Left renal pelvis (tissue), 4 donors: ENCODE results near the gene GPX6. TPM values are rescaled to one million over a fixed set of nuclear protein-coding genes. Genes with fewer than 3 reads are reported as not detected.
"Not testable (repeated sequence)": the region's sequence is repeated elsewhere in the genome, so short reads cannot be mapped to it uniquely, and the experiment has no call there.

Experiments
- DNase-seq, 4 donors: peaks; one replicate each; pipeline ENCODE4 v3.0.0-alpha.2; 2013; ENCODE audit warnings: low read depth in 4 of 4, low spot score in 3 of 4
- polyA plus RNA-seq, 4 donors: library from polyadenylated mRNA; unstranded; fragments of 120-200 nt; gene quantifications; one replicate each; pipeline ENCODE4 v1.2.1, GENCODE V29; 2013; ENCODE audit not compliant: insufficient read length in 4 of 4

GPX6 gene
- polyA plus RNA-seq, 4 donors = not detected

DNA sequence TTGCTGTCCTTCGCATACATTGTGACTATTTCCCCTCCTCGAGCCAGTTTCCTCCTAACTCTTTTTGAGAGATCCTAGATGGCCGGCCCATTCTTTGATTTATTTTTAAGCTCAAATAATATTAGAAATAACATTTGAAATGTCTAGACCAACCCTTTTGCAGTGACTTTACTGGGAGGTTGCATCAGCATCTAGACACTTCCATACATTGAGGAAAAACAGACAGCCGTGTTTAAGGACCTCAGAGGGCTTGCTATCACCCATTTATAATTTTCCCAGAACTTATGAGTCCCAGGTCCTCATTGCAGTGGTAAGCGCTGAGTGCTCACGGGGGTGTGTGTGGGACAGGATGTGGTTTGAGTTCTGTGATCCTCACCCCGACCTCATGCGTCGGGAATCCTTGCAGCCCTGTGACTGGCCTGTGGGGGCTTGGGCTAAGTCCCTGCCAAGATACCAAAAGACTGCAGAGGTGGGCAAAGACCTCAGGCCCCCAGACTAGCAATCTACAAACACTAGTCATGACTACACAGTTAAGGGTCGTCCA lies 10.0 kb upstream of the GPX6 start, which contains the start of gene GPX5:
GPX5 (plus strand) TSS at position 386 of the 544 bp plus-strand sequence; CDS start at position 519, 133 bp downstream.
- DNase-seq = no peak

GRCh38 chr6:28523241-28523622 lies 7.6 kb upstream of the GPX6 start:
- DNase-seq = no peak

GRCh38 chr6:28522594-28523240 lies 7.1 kb upstream of the GPX6 start:
- no peak for DNase-seq

- DNase-seq = no peak
These were observed 2.4 kb upstream of the GPX6 start for GRCh38 chr6:28517964-28518363.

DNA sequence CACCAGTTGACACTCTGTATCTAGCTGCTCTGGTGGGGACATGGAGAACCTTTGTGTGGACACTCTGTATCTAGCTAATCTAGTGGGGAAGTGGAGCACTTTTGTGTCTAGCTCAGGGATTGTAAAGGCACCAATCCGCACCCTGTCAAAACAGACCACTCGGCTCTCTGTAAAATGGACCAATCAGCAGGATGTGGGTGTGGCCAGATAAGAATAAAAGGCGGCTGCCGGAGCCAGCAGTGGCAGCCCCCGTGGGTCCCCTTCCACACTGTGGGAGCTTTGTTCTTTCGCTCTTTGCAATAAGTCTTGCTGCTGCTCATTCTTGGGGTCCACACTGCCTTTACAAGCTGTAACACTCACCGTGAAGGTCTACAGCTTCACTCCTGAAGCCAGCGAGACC lies 3.2 kb downstream of the GPX6 start:
- not testable (repeated sequence) for DNase-seq

DNA sequence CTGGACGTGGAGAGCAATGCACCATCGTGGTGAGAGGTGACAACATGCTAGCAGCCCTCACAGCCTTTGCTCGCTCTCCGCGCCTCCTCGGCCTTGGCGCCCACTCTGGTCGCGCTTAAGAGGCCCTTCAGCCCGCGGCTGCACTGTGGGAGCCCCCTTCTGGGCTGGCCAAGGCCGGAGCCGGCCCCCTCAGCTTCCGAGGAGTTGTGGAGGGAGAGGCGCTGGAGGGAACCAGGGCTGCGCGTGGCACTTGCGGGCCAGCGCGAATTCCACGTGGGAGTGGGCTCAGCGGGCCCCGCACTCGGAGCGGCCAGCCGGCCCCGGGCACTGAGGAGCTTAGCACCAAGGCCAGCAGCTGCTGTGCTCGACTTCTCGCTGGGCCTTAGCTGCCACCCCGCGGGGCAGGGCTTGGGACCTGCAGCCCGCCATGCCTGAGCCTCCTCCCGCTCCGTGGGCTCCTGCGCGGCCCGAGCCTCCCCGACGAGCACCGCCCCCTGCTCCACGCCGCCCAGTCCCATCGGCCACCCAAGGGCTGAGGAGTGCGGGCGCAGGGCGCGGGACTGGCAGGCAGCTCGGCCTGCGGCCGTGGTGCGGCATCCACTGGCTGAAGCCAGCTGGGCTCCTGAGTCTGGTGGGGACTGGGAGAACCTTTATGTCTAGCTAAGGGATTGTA lies 3.8 kb downstream of the GPX6 start:
- DNase-seq = no peak

- no peak for DNase-seq
These were observed 8.7 kb downstream of the GPX6 start for GRCh38 chr6:28506807-28507475.

DNA sequence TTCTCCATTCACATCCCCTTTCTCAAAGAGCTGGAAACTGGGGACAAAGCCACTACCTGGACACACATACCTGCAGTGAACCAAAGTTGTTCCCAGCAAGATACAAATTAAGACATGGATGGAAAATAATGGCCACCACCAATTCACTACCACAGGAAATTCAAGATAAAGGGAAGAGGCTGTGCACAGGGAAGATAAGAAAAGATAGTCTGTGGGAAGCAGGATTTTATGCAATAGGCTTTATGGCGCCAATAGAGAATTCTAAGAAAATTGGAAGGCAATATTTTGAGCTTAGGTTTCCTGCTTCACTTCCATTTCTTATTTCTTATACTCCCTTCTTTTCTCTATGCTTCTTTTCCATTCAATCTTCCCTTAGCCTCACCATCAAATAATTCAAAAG lies 9.9 kb downstream of the GPX6 start:
- no peak for DNase-seq

DNA sequence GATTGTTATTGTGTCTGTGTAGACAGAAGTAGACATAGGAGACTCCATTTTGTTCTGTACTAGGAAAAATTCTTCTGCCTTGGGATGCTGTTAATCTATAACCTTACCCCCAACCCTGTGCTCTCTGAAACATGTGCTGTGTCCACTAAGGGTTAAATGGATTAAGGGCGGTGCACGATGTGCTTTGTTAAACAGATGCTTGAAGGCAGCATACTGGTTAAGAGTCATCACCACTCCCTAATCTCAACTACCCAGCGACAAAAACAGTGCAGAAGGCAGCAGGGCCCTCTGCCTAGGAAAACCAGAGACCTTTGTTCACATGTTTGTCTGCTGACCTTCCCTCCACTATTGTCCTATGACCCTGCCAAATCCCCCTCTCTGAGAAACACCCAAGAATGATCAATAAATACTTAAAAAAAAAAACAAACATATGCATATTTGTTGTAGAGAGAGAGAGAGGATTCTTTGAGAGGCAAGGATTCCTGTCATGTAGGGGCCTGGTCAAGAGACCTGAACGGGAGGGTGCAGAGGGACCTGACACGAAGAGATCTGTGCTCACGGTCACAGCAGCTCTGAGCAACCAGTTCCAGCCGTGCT lies 12.8 kb downstream of the GPX6 start:
- not testable (repeated sequence) for DNase-seq

- not testable (repeated sequence) for DNase-seq
These were observed 13.5 kb downstream of the GPX6 start for GRCh38 chr6:28502136-28502535.

DNA sequence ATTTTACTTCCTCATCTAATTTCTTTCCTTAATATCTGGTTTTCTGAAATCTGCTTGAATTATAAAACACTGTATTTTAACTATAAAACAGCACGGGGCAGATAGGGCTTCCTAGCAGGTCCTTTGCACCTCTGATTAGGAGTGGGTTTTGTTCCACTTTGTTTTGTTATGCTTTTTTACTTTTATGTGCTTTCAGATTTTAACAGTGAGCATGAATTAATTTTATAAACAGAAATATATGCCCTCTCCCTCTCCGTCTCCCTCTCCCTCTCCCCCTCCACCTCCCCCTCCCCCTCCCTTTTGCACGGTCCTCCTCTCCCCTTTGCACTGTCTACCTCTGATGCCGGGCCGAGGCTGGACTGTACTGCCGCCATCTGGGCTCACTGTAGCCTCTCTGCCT lies 14.3 kb downstream of the GPX6 start:
- no peak for DNase-seq

- DNase-seq = no peak
These were observed 17.7 kb downstream of the GPX6 start for GRCh38 chr6:28497893-28498292.

DNA sequence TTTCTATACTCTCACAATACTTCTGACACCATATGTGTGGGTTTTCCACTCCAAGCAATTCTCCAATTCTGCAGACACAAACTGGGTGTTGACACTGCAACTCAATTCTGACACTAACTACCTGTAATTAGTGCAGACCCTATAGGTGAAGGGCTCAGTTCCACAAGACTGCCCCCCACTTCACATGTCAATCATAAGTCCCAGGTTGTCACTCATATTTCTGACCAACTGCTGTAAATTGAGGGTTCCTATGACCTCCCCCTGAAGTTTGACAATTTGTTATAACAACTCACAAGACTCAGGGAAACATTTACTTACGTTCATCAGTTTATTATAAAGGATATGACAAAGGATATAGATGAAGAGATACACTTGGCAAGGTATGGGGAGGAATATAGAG lies 18.3 kb downstream of the GPX6 start:
- DNase-seq = no peak

DNA sequence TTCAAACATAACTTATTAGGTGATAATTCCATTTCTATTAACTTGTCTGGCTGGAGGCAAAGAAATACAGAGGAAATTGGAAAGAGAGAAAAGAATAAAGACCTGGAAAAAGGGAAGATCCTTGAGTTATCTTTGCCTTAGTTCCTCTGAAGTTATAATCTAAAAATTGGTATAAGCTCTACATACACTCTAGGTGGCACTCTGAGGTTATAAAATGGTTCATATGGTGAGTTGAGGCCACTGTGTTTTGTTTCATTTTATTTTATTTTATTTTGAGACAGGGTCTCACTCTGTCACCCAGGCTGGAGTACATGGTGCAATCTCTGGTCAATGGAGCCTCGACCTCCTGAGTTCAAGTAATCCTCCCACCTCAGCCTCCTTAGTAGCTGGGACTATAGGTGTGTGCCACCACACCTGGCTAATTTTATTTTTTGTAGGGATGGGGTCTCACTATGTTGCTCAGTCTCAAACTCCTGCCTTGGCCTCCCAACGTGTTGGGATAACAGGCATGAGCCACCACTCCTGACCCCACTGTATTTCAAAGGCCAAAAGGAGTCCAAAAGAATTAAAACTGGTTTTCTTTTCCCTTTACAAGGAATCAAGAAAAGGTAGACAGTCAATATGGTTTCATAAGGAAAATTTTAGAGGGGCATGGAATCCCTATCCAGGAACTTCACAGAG lies 19.4 kb downstream of the GPX6 start:
- DNase-seq = no peak

DNA sequence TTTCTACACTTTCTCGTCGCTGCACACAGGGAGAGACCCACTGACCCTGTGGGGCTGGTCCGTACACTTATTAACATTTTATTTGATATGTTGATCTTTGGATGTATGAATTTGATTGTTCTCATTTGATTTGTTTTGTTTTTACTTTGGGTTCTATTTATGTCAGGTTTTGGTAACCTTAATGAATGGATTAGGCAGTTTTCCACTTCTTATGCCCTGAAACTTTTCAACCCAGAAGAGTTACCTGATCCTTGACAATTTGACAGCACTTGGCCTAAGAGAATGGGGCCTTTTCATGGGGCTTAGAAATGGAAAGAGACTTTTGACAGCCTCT lies 23.6 kb downstream of the GPX6 start:
- DNase-seq = no peak

DNA sequence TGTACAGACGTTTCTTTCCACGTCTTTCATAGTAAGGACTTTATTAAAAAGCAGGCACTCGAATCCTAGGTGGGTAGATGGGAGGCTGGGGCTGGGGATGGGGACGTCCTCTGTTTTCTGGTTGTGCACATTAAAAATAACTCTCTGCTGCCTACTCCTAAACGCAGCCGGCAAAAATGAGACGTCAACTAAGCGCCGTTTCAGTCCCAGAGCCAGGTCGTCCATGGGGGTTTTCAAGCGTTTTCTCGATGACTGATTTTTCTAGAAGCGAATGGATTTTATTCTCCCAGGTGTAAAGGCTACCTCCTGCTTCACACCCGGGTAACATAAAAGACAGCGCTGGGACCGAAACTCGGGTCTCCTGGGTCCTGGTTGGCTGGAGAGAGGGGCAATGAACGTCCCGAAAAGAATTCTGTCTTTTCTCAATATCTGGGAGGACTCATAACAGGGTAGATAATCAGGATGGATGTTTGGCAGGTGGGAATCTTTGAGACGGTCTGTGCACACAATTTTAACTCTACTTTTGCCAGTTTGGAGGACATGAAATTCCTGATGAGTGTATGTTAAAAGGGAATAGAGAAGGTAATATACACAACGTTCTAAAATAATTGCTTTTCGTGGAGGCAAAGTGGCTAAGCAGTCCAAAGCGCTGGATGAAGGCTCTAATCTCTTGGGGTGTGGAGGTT lies 25.2 kb downstream of the GPX6 start:
- no peak for DNase-seq

DNA sequence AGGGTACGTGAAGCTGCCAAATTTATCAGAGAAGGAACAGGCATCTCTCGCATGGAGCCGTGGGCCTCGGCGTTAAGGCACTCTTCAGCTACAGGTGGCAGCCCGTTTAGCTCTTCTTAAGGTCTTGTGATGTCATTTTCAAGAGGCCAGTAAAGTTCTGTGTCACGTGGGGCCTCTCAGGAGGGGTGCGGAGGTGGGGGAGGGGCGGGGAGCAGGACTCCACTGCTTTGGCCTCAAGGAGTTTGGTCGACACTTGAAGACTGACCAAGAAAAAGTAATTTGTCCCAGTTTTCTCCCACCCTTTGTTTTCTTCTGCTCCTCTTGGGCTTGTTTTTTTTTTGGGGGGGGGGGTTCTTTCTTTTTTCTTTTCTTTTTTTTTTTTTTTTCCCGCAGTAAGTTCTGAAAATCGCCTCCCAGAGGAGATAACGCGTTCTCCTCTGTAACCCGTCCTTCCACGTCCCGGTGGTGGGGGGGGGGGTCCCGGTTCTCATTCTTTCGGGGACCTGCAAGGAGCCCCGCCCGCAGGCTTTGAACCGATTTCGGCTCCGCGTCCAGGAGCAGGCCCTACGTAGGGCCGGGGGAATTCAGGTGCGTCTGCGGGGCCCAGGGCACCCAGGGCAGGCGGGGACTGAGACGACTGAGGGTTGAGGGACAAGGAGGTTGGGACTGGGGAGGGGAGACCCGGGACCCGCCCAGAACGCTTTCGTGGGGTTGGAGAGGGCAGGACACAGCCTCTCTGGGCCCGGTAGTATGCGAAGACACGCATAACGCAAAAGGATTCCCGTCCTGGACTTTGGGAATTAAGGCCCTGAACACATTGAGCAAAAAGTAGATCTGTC lies 26.0 kb downstream of the GPX6 start:
- no peak for DNase-seq

- no peak for DNase-seq
These were observed 26.7 kb downstream of the GPX6 start for GRCh38 chr6:28488916-28489365.
